COLO668 (cell line): ENCODE measurements around the gene RNF224.

Experiments used
- DNase-seq: peaks from one replicate; lab custom pipeline; 2025; ENCODE audit not compliant: unreplicated experiment; lab: John Stamatoyannopoulos, UW

Gene RNF224

GRCh38 chr9:137269231-137269772 lies 42.0 kb downstream of the RNF224 start:
- peak; percentile 63 for DNase-seq

GRCh38 chr9:137270929-137271695 lies 43.8 kb downstream of the RNF224 start:
- no peak for DNase-seq

GRCh38 chr9:137271696-137272076 lies 44.4 kb downstream of the RNF224 start:
- no peak for DNase-seq

DNA sequence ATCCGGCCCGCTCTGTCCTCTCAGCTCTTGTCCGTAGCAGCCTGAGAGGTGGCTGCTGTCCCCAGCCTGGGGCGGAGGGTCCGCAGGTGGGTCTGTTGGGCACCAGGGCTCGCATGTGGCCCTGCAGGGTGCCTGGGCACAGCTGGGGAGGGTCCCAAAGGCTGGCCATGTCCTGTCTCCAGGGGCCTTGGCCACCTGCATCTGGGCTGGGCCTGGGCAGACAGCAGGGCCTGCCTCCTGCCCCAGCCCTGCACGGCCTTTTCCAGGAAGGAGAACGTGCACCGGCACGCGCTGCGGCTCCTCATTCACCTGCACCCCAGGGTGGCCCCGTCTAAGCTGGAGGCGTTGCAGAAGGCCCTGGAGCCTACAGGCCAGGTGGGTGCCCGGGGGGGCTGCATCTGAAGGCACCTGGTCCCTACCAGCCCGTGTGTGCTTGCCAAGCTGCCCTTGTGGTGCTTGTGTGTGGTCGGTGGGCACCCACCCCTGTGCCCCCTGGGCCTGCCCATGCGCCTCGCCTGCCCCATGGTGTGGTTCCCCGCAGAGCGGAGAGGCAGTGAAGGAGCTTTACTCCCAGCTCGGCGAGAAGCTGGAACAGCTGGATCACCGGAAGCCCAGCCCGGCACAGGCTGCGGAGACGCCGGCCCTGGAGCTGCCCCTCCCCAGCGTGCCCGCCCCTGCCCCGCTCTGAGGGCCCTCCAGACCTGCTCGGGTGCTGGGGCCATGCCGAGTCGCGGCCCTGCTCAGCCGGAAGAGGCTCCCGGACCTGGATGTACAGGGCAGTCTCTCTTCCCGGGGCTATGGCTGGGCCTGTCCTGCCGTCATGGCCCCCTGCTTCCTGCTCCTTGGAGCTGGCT lies 45.2 kb downstream of the RNF224 start:
- DNase-seq, result peak; percentile 77

- peak; percentile 78 for DNase-seq
Observed at GRCh38 chr9:137273095-137273490, 45.8 kb downstream of the RNF224 start.

- DNase-seq, result peak; percentile 88
Observed at GRCh38 chr9:137273611-137274320, 46.5 kb downstream of the RNF224 start.

- DNase-seq, result no peak
Observed at GRCh38 chr9:137275203-137275587, 47.9 kb downstream of the RNF224 start.

DNA sequence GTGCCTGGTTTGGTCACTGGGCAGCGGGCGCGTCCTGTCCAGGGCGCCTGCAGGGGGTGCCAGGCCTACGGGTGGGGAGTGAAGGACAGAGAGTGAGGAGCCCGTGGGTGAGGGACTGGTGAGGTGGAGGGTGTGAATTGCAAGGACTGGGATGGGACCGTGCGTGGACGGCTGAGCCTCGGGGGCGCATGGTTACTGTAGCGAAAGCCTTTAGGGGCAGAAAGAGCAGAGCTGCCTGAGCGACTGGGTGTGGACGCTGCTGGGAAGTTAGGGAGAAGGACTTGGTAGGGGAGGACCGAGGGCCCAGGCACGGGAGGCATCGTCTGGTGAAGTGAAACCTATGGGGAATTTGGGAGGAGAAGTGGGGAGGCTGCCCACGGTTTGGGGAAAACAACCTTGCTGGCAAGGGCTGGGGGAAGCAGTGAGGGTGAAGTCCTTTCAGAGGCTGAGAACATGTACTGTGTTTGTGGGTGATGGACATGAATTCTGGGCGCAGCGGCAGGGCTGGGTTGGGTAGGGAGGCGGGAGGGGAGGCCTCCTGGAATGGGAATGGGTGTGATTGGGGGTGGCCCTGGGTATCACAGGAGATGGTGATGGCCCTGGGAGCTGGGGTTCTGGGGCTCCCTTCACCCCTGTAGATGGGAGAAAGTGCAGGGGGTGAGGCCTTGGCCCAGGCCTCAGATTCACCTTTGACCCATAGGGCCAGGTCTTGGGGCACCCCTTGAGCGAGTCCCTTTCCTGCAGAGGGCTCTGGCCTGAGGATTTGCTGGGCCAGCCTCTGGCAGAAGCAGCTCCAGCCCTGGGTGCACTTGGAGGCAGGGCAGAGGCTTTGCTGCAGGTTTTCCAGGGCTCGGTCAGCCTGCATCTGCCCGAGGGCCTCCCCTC lies 48.5 kb downstream of the RNF224 start:
- no peak for DNase-seq

GRCh38 chr9:137276473-137277328 lies 49.4 kb downstream of the RNF224 start:
- peak; percentile 40 for DNase-seq

- peak; percentile 69 for DNase-seq
Observed at GRCh38 chr9:137277329-137278041, 50.2 kb downstream of the RNF224 start, which contains the start of gene TOR4A. TSS of gene TOR4A (plus strand) at chr9:137277726. CDS start at chr9:137278690, 964 bp downstream.

GRCh38 chr9:137278061-137278701 lies 50.9 kb downstream of the RNF224 start:
- no peak for DNase-seq
